Common myeloid progenitor, CD34-positive (primary cell): ENCODE results near the gene DKK3.

Source experiments
- CTCF ChIA-PET: fragments of 350-600 bp; sonication (Branson Sonifier 250); formaldehyde crosslinking; loops from one replicate; lab custom pipeline; 2021; ENCODE audit warnings: antibody characterized with exemption; lab: Charles Lee
- POLR2A ChIA-PET: fragments of 350-600 bp; sonication (Branson Sonifier 250); formaldehyde crosslinking; loops from one replicate; lab custom pipeline; 2021; ENCODE audit warnings: antibody characterized with exemption; lab: Charles Lee
- DNase-seq, 3 donors: peaks; one replicate each; pipeline versions ENCODE4 v3.0.0 to v3.0.0-alpha.2; 2013
- H3K27ac ChIP-seq, 2 experiments: 1 replicate in 1 of 2; 2 replicates in 1 of 2; pipeline ENCODE4 v1.7.0; 2013; ENCODE audit warnings: inconsistent platforms in 2 of 2, low read length in 2 of 2, mild to moderate bottlenecking in 2 of 2, low read depth in 1 of 2, moderate library complexity in 1 of 2; ENCODE audit not compliant: severe bottlenecking in 2 of 2, insufficient read depth in 1 of 2, poor library complexity in 1 of 2
- H3K27me3 ChIP-seq, 5 experiments: replicated peaks in 2 of 5; 1 replicate in 3 of 5; 2 replicates in 2 of 5; pipeline versions ENCODE4 v1.6.1 to v1.7.0; 2013; ENCODE audit warnings: low read length in 4 of 5, mild to moderate bottlenecking in 2 of 5, moderate library complexity in 2 of 5, inconsistent platforms in 1 of 5; ENCODE audit not compliant: insufficient read depth in 5 of 5, control insufficient read depth in 4 of 5
- H3K36me3 ChIP-seq, 4 experiments: 1 replicate in 2 of 4; 2 replicates in 2 of 4; pipeline versions ENCODE4 v1.6.1 to v1.7.0; 2013; ENCODE audit warnings: low read length in 3 of 4, control low read depth in 1 of 4, mild to moderate bottlenecking in 1 of 4; ENCODE audit not compliant: control insufficient read depth in 4 of 4, insufficient read depth in 4 of 4
- H3K4me1 ChIP-seq, 4 experiments: 1 replicate in 3 of 4; 2 replicates in 1 of 4; pipeline versions ENCODE4 v1.6.1 to v1.7.1; 2013; ENCODE audit warnings: low read length in 3 of 4, mild to moderate bottlenecking in 3 of 4, control low read depth in 1 of 4, inconsistent platforms in 1 of 4, moderate library complexity in 1 of 4; ENCODE audit not compliant: control insufficient read depth in 4 of 4, insufficient read depth in 4 of 4; ENCODE audit errors: control extremely low read depth in 1 of 4
- H3K4me3 ChIP-seq, 7 experiments: 1 replicate in 4 of 7; 2 replicates in 3 of 7; pipeline versions ENCODE4 v1.5.1 to v1.7.0; 2013; ENCODE audit warnings: mild to moderate bottlenecking in 7 of 7, low read length in 6 of 7, moderate library complexity in 6 of 7, inconsistent platforms in 2 of 7, low read depth in 2 of 7, control low read depth in 1 of 7; ENCODE audit not compliant: insufficient read depth in 4 of 7, control insufficient read depth in 1 of 7; ENCODE audit errors: extremely low read depth in 1 of 7
- H3K9me3 ChIP-seq, 5 experiments: 1 replicate in 4 of 5; 2 replicates in 1 of 5; pipeline versions ENCODE4 v1.6.1 to v1.7.1; 2013; ENCODE audit warnings: low read length in 4 of 5, mild to moderate bottlenecking in 2 of 5, inconsistent platforms in 1 of 5, low read depth in 1 of 5, moderate library complexity in 1 of 5; ENCODE audit not compliant: control insufficient read depth in 4 of 5, insufficient read depth in 2 of 5; ENCODE audit errors: control extremely low read depth in 1 of 5
- WGBS: methylation state at CpG from one replicate; pipeline ENCODE4 v1.1.5; 2013; ENCODE audit not compliant: insufficient coverage; 5-methylcytosine and 5-hydroxymethylcytosine counted together

The DKK3 gene

DNA sequence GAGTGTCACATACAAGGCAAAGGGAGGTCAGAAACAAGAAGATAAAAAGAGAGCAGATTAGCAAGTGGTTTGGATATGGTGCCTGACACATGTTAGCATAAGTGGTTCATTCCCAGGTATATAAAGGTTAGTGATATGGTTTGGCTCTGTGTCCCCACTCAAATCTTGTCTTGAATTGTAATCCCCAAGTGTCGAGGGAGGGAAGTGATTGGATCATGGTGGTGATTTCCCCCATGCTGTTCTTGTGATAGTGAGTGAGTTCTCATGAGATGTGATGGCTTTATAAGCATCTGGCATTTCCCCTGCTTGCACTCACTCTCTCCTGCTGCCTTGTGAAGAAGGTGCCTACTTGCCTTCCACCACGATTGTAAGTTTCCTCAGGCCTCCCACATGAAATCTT lies 12.1 kb upstream of the DKK3 start:
- Histone ChIP-seq H3K4me3 (no peak overlapping the region), H3K4me1 (no peaks in the 10 kb centered on the region), H3K36me3 (no peaks in the 10 kb centered on the region), H3K27ac (no peak overlapping the region), H3K27me3 (peaks cover 0 to 12% (median 2%) of the 10 kb centered on the region in 5 experiments), H3K9me3 (peaks cover 0 to 10% (median 3%) of the 10 kb centered on the region in 5 experiments)
- 25% methylated on average over 1 of the region's 2 CpGs for WGBS
- no peak for DNase-seq
- CTCF ChIA-PET, result no interaction called here
- POLR2A ChIA-PET, result no interaction called here

- DNase-seq, result no peak
- 100% methylated on average over 2 of the region's 3 CpGs for WGBS
- CTCF ChIA-PET, result no interaction called here
- H3K27ac ChIP-seq, result no peak overlapping the region
- H3K27me3 ChIP-seq, result peaks cover 0 to 12% (median 2%) of the 10 kb centered on the region in 5 experiments
- peaks cover 0 to 7% (median 3%) of the 10 kb centered on the region in 5 experiments for H3K9me3 ChIP-seq
- POLR2A ChIA-PET, result no interaction called here
- H3K36me3 ChIP-seq, result no peaks in the 10 kb centered on the region
- H3K4me3 ChIP-seq, result no peak overlapping the region
- H3K4me1 ChIP-seq, result no peaks in the 10 kb centered on the region
Observed at GRCh38 chr11:12019866-12020416, 11.5 kb upstream of the DKK3 start.

GRCh38 chr11:12019337-12019736 lies 10.9 kb upstream of the DKK3 start:
- 91% methylated on average over 9 of the region's 9 CpGs for WGBS
- DNase-seq, result no peak
- Histone ChIP-seq H3K36me3 (no peaks in the 10 kb centered on the region), H3K27me3 (peaks cover 0 to 12% (median 2%) of the 10 kb centered on the region in 5 experiments), H3K27ac (no peak overlapping the region), H3K4me1 (no peaks in the 10 kb centered on the region), H3K4me3 (no peak overlapping the region), H3K9me3 (peaks cover 0 to 4% (median 2%) of the 10 kb centered on the region in 5 experiments)
- CTCF ChIA-PET, result no interaction called here
- POLR2A ChIA-PET, result no interaction called here

DNA sequence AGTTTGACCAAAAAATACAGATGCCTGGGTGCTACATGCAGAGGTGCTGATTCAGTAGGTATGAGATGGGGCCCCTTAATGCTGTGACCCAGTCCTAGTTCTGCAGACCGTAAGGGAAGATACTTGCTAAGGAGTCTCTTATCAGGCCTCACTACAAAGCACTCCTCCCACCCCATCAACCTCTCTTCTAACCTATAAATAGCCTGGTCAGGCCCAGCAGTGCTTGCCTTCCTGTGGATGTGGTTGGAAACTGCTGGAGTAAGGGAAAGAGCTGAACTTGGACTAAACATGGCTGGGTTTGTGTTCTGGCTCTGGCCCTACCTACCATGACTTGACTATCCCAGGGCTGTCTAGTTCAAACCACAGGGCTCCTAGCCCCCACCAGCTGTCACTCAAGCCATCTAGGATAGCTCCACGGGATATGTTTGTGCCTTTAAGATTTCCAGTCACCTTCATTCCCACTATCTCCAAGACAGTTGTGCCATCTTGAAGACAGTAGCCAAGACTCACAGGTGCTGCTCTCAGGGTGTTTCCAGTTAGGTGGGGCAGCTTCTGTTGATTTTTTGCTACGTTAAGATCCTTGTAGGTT lies 9.5 kb upstream of the DKK3 start:
- POLR2A ChIA-PET, result no interaction called here
- peaks cover 0 to 26% (median 8%) of the 10 kb centered on the region in 5 experiments for H3K27me3 ChIP-seq
- no peaks in the 10 kb centered on the region for H3K4me1 ChIP-seq
- no peak overlapping the region for H3K27ac ChIP-seq
- H3K9me3 ChIP-seq, result peaks cover 0 to 2% (median 0%) of the 10 kb centered on the region in 5 experiments
- no peak for DNase-seq
- no peak overlapping the region for H3K4me3 ChIP-seq
- WGBS, result 93% methylated on average over 2 of the region's 3 CpGs
- H3K36me3 ChIP-seq, result no peaks in the 10 kb centered on the region
- CTCF ChIA-PET, result interaction anchor here (0.9 to 1.7 kb wide), 2 partner anchors 26 to 263 kb away, joined by 3 read pairs; no protein-coding TSS in a partner anchor

GRCh38 chr11:12017243-12017678 lies 8.8 kb upstream of the DKK3 start:
- Histone ChIP-seq H3K27me3 (peaks cover 2 to 28% (median 8%) of the 10 kb centered on the region in 5 experiments), H3K27ac (no peak overlapping the region), H3K36me3 (no peaks in the 10 kb centered on the region), H3K9me3 (no peaks in the 10 kb centered on the region), H3K4me1 (no peaks in the 10 kb centered on the region), H3K4me3 (no peak overlapping the region)
- ChIA-PET CTCF (interaction anchor here (1.7 kb wide), 1 partner anchor 264 kb away, joined by 3 read pairs; no protein-coding TSS in a partner anchor), POLR2A (no interaction called here)
- 92% methylated on average over 1 of the region's 5 CpGs for WGBS
- DNase-seq, result no peak

DNA sequence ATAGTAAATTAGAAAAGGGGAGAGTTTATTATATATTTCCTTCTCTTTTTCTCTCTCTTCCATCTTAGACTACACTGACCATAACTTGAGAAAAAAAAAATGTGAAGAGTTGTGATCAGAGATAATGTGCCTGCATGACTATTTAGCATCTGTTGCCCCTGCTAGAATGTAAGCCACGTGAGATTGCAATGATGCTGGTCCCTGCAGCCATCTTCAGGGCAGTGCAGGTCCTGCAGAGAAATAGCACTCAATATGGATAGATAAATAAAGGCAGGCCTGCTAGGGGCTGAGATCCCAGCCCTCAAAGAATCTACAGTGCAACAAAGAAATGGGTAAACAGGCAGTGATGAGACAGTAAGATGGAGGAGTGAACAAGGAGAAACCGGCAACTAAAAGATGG lies 7.8 kb upstream of the DKK3 start:
- 83% methylated on average over 2 of the region's 2 CpGs for WGBS
- DNase-seq, result no peak
- Histone ChIP-seq H3K4me3 (no peak overlapping the region), H3K27ac (no peak overlapping the region), H3K27me3 (peaks cover 2 to 33% (median 9%) of the 10 kb centered on the region in 5 experiments), H3K36me3 (no peaks in the 10 kb centered on the region), H3K4me1 (no peaks in the 10 kb centered on the region), H3K9me3 (no peaks in the 10 kb centered on the region)
- POLR2A ChIA-PET, result no interaction called here
- CTCF ChIA-PET, result interaction anchor here (1.4 kb wide), 1 partner anchor 28 kb away, joined by 5 read pairs; no protein-coding TSS in a partner anchor

DNA sequence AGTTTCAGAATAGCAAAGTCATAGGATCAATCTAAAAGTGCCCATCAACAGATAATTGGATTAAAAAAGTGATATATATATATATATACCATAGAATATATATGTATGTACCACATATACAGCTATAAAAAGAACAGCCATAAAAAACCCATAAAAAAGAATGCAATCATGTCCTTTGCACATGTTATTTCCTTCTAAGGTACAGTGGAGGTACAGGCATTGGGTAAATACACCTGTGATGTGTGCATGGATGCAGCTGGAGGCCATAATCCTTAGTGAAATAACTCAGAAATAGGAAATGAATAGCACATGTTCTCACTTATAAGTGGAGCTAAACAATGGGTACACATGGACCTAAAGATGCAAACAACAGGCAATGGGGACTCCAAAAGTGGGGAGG lies 7.1 kb upstream of the DKK3 start:
- no peak overlapping the region for H3K27ac ChIP-seq
- DNase-seq, result no peak
- no peak overlapping the region for H3K4me3 ChIP-seq
- ChIA-PET POLR2A (interaction anchor here (0.6 kb wide), 1 partner anchor 159 kb away, joined by 3 read pairs; no protein-coding TSS in a partner anchor), CTCF (interaction anchor here (1.4 kb wide), 1 partner anchor 29 kb away, joined by 5 read pairs; no protein-coding TSS in a partner anchor)
- H3K27me3 ChIP-seq, result peaks cover 3 to 38% (median 15%) of the 10 kb centered on the region in 5 experiments
- H3K36me3 ChIP-seq, result no peaks in the 10 kb centered on the region
- no peaks in the 10 kb centered on the region for H3K4me1 ChIP-seq
- H3K9me3 ChIP-seq, result no peaks in the 10 kb centered on the region
